ENCODE data around the gene GLS2.
"Not testable (repeated sequence)": the region's sequence is repeated elsewhere in the genome, so short reads cannot be mapped to it uniquely, and the experiment has no call there.

Gene GLS2

DNA sequence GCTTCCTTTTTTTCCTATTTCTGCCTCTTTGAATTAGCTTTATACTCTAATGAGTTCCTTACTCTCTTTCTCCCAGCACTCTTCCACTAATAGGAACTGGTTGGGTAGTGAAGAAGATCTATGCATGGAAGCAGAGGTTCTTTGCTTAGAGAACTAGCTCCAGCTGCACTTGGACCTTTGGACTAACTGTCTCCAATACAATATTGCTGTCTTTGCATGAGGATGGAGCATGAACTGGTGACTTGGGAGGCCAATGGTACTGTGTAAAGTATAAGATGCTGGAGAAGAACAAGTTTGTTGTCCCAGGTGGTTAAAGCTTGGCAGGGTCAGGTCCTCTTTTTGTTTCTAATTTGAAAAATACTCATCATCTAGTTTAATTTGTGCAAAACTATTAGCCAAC lies 2.4 kb upstream of the GLS2 start:
- no peak for DNase-seq

DNA sequence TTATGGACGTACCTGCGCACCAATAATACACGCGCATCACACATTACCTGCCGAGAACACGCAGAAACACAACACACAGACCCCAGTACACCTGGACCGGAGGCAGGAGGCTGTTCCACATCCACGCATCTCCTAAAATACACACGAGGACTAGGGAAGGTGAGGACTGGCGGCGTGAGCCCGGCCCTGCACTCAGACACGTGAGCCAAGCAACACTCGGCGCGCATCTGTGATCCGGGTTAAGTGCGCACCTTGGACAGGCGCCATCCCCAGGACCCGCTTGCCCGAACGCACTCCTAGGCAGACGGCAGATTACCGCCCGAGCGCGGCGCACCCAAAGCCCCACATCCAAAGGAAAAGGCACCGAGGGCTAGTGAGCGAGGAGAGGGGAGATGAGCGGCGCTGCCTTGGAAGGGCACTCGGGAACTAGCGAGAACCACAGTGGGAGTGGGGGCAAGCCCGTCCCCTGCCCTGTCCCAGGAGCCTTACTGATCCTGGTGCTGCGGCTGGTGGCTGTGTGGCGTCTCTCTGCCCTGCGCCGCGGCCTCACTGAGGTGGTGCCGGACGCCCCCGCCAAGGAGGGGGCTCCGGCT lies 417 bp downstream of the GLS2 start:
- DNase-seq = no peak

GRCh38 chr12:56486694-56487093 lies 1.3 kb downstream of the GLS2 start:
- DNase-seq = no peak

- no peak for DNase-seq
These were observed 3.4 kb downstream of the GLS2 start for GRCh38 chr12:56484566-56484965.

- no peak for DNase-seq
These were observed 8.3 kb downstream of the GLS2 start for GRCh38 chr12:56479625-56480024.

DNA sequence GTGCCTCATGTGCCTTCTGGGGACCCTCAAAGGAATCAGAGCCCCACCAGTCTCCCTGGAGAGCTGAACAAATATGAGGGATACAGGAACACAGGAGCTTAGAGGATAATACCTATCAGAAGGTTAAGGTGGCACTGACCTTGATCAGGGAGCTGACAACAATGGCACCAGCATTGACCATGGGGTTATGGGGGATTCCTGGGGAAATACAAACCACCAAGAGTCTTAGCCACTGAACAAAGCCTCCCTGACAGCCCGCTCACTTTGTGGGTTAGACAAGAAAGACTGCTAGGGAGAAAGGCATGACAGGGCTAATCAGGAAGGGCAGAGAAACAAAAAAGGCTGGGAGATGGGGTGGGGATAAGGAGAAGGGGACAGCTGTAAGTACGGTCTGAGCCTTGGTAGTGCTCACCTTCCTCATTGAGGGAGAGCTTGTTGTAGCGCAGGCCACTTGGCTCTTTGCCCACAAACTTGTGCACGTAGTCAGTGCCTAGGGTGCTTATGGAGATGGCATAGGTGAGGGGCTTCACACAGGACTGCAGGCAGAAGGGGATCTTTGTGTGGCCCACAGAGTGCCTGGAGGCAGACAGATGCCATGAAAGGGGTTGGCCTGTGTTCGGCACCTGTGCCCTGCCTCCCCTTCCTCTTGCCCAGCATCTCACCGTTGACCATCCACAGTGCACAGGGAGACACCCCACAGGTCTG lies 10.3 kb downstream of the GLS2 start:
- DNase-seq = no peak

DNA sequence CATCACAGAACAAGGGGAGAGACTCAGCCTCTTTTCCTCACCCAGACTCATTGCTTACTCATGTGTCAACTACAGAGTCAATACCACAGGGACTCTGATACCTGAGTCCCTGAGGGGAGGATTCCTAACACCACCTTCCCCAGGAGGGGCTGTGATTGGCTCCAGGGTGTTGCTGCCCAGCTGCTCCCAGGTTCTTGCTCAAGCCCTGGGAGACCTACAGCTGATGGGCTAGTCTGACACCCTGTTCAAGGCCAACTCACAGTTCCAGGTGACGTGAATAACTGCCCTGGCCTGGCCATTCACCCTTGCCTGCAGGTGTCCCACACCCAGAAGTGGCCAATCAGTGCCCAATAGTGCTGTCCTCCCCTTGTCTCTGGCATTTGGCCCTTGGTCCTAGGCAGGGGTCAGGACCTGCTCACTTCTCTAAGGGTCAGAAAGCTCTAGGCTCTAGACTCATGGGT lies 11.0 kb downstream of the GLS2 start:
- no peak for DNase-seq

GRCh38 chr12:56476143-56476542 lies 11.8 kb downstream of the GLS2 start:
- DNase-seq = no peak

DNA sequence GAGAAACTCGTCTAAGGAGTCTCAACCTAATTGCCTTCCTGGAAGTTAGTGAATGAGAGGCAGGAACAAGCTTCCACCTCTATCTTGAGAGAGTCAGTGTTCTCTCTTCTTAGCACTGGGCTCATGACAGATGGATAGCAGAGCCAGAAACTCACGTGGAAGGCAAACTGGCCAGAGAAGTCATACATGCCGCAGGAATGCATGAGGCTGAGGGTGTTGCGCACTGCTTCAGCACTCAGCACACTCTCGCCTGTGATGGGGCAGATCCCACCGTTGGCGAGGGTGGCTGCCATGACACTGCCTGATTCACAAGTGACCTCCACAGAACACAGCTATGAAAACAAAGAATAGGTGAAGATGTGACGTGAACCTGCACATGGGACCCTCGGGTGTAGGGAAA lies 13.6 kb downstream of the GLS2 start:
- DNase-seq = no peak

DNA sequence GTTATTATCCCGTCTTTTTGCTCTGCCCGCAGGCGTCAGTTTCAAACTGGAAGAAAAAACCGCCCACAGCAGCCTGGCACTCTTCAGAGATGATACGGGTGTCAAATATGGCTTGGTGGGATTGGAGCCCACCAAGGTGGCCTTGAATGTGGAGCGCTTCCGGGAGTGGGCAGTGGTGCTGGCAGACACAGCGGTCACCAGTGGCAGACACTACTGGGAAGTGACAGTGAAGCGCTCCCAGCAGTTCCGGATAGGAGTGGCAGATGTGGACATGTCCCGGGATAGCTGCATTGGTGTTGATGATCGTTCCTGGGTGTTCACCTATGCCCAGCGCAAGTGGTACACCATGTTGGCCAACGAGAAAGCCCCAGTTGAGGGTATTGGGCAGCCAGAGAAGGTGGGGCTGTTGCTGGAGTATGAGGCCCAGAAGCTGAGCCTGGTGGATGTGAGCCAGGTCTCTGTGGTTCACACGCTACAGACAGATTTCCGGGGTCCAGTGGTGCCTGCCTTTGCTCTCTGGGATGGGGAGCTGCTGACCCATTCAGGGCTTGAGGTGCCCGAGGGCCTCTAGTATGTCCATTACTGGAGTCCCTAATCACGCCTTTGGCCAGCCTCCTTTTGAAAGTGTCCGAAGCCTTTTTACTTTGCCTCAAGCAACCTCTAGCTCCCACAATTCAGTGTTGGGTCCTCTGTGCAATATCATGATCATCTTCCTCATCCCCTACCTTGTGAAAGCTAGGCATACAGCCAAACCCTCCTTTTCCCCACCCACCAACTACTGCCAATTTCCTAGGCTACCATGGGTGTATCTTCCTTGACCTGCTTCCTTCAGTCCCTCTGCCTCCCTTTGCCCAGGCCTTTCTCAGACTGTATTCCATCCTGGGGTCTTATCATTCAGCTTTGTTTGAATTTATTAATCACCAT lies 18.7 kb downstream of the GLS2 start:
- DNase-seq = no peak

DNA sequence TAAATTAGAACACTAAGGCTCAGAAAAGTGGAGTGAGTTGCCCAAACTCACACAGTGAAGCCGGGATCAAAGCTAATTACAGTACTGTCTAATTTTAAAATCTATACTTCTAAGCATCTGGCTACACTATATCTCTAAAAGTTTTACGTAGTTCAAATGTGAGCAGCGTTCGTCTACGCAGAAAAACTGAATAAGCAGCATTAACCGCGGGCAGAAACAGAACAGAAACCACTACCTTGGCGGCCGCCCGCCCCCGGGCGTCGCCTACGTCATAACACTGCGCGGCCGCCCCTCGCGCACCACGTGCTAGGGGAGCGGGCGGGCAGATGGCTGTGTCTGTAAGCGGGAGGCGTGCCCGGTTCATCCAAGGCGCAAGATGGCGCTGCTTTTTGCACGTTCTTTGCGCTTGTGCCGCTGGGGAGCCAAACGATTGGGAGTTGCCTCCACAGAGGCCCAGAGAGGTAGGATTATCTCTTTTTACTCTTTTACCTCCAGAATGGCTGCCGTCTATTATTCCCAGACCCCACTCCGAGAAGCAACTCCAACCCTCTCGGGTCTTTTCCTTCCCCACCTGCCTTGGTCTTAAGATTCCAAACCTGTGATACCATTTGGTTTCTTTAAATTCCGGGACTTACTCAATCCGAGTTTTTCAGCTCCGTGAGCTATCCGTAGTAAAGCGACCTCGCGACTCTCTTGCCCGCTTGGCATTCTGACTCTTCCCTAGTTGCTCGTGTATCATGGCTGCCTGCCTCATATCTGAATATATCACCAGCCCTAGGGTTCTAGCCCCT lies 19.6 kb downstream of the GLS2 start, which contains the start of gene SPRYD4:
Gene SPRYD4, plus strand, starts transcription at position 363 of the 791 bp plus-strand sequence. Its CDS starts 14 bp downstream, at position 377.
- DNase-seq = peak; percentile 90 to 91

DNA sequence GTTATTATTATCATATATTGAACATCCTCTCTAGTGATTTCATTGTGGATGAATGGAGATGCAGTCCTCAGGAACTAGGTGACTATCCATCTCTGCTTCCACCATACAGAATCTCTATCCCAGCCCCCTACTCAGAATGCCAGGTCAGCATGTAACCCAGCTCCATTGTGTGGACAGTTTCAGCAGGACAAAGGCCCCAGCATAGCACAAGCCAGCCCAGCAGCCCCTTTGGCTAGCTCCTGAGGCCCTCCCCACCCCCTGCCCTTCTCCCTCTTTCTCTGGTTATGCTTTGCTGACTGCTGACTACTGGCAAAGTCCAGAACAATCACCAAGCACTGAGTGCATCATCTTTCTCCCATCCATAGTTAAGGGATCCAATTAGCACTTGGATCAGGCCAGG lies 25.4 kb downstream of the GLS2 start:
- no peak for DNase-seq

- DNase-seq = no peak
These were observed 26.5 kb downstream of the GLS2 start for GRCh38 chr12:56461235-56462159.

- no peak for DNase-seq
These were observed 30.1 kb downstream of the GLS2 start for GRCh38 chr12:56457817-56458216.

DNA sequence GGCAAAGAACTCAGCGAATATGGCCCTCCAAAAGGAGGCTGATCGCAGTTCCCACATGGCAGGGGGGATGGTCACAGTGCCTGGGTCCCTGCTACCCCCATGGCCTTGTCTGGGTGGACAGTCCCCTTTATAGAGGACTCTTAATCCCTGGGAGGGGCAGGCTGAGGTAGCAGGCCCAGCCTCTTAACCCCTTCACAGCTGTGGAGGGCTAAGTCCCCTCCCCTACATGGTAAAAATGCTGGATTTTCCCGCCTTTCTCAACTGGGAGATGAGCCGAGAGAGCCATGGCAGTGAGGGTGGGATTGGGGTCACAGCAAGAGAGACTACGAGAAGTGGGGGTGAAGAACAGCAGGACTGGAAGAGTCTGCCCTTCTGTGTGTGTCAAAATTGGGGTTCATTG lies 33.4 kb downstream of the GLS2 start, which contains the start of gene MIP:
Gene MIP, minus strand, starts transcription at position 101 of the 400 bp plus-strand sequence. Its CDS starts 44 bp downstream, at position 57.
- DNase-seq = no peak

- no peak for DNase-seq
These were observed 36.8 kb downstream of the GLS2 start for GRCh38 chr12:56451147-56451546.

- no peak for DNase-seq
These were observed 37.7 kb downstream of the GLS2 start for GRCh38 chr12:56450241-56450640.

DNA sequence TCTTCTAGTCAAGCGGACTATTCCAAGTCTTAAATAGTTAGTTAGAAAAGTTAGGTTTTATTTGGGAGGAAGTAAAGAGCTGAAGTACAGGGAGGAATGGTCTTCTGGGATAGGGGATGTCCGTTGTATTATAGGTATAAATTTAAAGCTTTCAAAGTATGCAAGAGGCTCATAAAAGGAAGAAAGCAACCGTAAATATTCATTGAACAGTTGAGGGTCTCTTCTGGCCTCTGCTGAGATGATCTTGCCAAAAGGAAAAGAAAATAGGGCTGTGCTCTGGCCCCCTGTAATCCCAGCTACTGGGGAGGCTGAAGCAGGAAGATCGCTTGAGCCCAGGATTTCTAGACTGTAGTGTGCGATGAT lies 38.4 kb downstream of the GLS2 start:
- DNase-seq = no peak

- peak; percentile 90 to 93 for DNase-seq
These were observed 38.9 kb downstream of the GLS2 start, which contains the start of gene TIMELESS for GRCh38 chr12:56448860-56449621. TIMELESS (minus strand) TSS chr12:56449426; CDS start chr12:56434170, 15,256 bp downstream.

DNA sequence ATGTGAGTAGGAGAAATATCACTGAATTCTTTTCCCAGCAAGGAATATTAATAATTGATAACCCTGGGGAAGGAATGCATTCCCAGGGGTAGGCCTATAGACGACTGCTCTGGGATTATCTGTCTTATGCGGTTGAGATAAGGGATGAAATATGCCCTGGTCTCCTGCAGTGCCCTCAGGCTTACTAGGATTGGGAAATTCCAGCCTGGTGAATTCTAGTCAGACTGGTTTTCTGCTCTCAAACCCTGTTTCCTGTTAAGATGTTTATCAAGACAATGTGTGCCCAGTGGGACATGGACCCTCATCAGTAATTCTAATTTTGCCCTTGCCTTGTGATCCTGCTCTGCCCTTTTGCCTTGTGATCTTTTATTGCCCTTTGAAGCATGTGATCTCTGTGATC lies 44.8 kb downstream of the GLS2 start:
- not testable (repeated sequence) for DNase-seq

Data from hippocampal formation (tissue), 2 donors.